AG08395 (cell line): Measurements from ENCODE around the gene HES7.

ENCODE experiments used
- DNase-seq: peaks from one replicate; pipeline ENCODE4 v3.0.0; 2012; ENCODE audit warnings: mixed read lengths, low spot score

The HES7 gene

DNA sequence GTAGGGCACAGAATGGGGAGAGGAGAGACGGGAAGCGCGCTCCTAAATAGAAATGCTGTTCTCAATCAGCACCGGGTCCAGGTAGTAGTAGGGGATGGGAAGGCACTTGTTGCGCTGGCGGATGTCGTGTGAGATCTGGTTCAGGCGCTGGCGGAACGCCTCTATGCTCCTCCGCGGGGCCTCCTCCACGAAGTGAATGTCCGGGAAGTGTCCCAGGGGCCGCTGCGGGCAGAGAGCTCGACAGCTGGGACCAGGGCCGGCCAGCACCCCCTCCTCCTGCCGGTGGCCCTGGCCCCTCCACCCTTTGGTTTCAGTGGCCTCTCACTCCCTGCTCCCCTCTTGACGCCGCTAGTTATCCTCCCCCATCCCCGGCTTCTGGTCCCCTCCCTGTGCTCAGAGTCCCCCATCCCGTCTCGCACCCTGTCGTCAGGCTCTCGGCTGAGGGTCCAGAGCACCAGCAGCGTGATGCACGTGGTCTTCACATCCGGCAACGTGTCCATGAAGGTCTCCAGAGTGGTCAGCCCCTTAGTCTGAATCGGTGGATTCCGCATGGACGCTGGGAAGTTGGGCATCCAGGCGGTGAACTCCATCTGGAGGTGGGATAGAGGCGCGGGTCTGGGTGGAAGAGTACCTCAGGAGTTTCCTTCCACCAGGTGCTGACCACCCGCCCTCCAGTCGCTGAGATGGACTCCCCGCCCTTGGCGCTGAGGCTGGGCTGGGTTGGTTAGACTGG, 51.0 kb downstream of the HES7 start:
- no peak for DNase-seq

DNA sequence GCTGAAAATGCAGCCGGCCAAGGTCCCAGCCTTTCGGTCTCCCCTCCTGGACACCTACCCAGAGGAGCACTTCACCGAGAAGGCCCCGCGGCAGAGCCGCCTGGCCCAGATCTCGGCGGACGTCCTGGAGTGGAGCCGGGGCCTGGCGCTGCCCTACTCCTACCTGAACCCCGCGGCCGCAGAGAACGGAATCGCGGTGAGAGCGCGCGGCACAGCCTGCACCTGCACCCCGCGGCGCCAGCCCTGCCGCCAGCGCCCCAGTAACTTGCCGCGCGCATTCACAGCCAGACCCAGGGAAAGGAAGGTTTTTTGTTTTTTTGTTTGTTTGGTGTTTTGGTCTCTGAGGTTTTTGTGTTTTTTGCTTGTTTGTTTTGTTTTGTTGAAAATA, 51.6 kb downstream of the HES7 start:
- no peak for DNase-seq

DNA sequence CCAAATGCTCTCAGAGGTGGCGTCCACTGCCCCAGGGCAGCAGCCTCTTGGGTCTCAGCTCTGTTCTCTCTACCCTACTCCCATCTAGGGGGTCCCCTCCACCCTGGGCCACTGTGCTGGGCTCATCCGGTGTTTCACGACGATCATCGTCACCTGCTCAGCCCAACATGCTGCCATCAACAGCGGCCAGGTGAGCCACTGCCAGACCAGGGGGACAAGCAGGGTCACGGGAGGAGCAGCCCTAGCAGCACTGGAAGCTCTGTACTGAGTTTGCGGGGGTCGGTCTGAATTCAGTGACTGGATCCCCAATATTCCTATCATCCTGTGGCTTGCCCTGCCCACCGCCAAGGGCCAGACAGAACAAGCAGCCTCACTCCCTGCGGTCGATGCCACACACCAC, 52.4 kb downstream of the HES7 start:
- DNase-seq, result no peak
